Mesendoderm (in vitro differentiated cells): ENCODE results near the gene MRPL11. TPM values are rescaled to one million over a fixed set of nuclear protein-coding genes. Genes with fewer than 3 reads are reported as not detected.

Experiments
- DNase-seq: peaks from one replicate; pipeline ENCODE4 v3.0.0; 2013
- H2AK5ac ChIP-seq: 2 replicates; pipeline ENCODE4 v1.6.1; 2013; ENCODE audit warnings: low read length, inconsistent platforms
- H2BK120ac ChIP-seq: 2 replicates; pipeline ENCODE4 v1.6.1; 2013; ENCODE audit warnings: low read depth, mild to moderate bottlenecking, low read length, moderate library complexity, mixed read lengths
- H2BK15ac ChIP-seq: replicated peaks from 2 replicates; pipeline ENCODE4 v1.6.1; 2013; ENCODE audit warnings: low read depth, mild to moderate bottlenecking, moderate library complexity
- H2BK5ac ChIP-seq: 2 replicates; pipeline ENCODE4 v1.6.1; 2013; ENCODE audit warnings: low read length, inconsistent platforms
- H3K18ac ChIP-seq: 2 replicates; pipeline ENCODE4 v1.6.1; 2013; ENCODE audit warnings: mild to moderate bottlenecking, low read length, mixed read lengths
- H3K23ac ChIP-seq: one replicate; pipeline ENCODE4 v1.6.1; 2013; ENCODE audit warnings: low read length
- H3K27ac ChIP-seq: 2 replicates; pipeline ENCODE4 v1.5.1; 2013; ENCODE audit warnings: low read depth, mild to moderate bottlenecking, inconsistent platforms, low read length, moderate library complexity
- H3K27me3 ChIP-seq: 2 replicates; pipeline ENCODE4 v1.6.1; 2013; ENCODE audit warnings: low read length, control low read depth, mild to moderate bottlenecking, inconsistent platforms; ENCODE audit not compliant: insufficient read depth, poor library complexity
- H3K36me3 ChIP-seq: 2 replicates; pipeline ENCODE4 v1.6.1; 2013; ENCODE audit warnings: low read length, inconsistent platforms; ENCODE audit not compliant: control insufficient read depth, insufficient read depth
- H3K4ac ChIP-seq: one replicate; pipeline ENCODE4 v1.6.1; 2013; ENCODE audit warnings: low read depth, mild to moderate bottlenecking, low read length, moderate library complexity
- H3K4me1 ChIP-seq: 2 replicates; pipeline ENCODE4 v1.6.1; 2013; ENCODE audit warnings: low read depth, low read length, inconsistent platforms; ENCODE audit not compliant: control insufficient read depth
- H3K4me2 ChIP-seq: 2 replicates; pipeline ENCODE4 v1.6.1; 2013; ENCODE audit warnings: low read length
- H3K4me3 ChIP-seq: 2 replicates; pipeline ENCODE4 v1.5.1; 2013; ENCODE audit warnings: mild to moderate bottlenecking, low read length
- H3K56ac ChIP-seq: one replicate; pipeline ENCODE4 v1.6.1; 2013; ENCODE audit warnings: low read length
- H3K79me1 ChIP-seq: 2 replicates; pipeline ENCODE4 v1.6.1; 2013; ENCODE audit warnings: low read length, inconsistent platforms
- H3K79me2 ChIP-seq: 2 replicates; pipeline ENCODE4 v1.6.1; 2013; ENCODE audit warnings: mild to moderate bottlenecking, low read length; ENCODE audit not compliant: control insufficient read depth, insufficient read depth
- H3K9ac ChIP-seq: 2 replicates; pipeline ENCODE4 v1.6.1; 2013; ENCODE audit warnings: low read length, inconsistent platforms
- H4K5ac ChIP-seq: one replicate; pipeline ENCODE4 v1.6.1; 2013; ENCODE audit warnings: low read length
- H4K8ac ChIP-seq: one replicate; pipeline ENCODE4 v1.6.1; 2013; ENCODE audit warnings: low read depth, mild to moderate bottlenecking, control low read depth, low read length, moderate library complexity
- WGBS: extraction: QIAGEN DNeasy Blood & Tissue Kit; methylation state at CpG from one replicate; pipeline ENCODE4 v1.1.7; 2013; ENCODE audit warnings: low lambda C conversion rate, missing lambda C conversion rate; ENCODE audit not compliant: insufficient coverage; ENCODE audit errors: extremely low coverage; 5-methylcytosine and 5-hydroxymethylcytosine counted together
- polyA plus RNA-seq, 2 experiments: library from polyadenylated mRNA; stranded (reverse); fragments of 200-250 nt; gene quantifications; one replicate each; pipeline ENCODE4 v1.2.3, GENCODE V29; 2013

MRPL11 gene
- 214 TPM for polyA plus RNA-seq (2013, experiment 1 of 2)
- polyA plus RNA-seq (2013, experiment 2 of 2): 214 TPM

DNA sequence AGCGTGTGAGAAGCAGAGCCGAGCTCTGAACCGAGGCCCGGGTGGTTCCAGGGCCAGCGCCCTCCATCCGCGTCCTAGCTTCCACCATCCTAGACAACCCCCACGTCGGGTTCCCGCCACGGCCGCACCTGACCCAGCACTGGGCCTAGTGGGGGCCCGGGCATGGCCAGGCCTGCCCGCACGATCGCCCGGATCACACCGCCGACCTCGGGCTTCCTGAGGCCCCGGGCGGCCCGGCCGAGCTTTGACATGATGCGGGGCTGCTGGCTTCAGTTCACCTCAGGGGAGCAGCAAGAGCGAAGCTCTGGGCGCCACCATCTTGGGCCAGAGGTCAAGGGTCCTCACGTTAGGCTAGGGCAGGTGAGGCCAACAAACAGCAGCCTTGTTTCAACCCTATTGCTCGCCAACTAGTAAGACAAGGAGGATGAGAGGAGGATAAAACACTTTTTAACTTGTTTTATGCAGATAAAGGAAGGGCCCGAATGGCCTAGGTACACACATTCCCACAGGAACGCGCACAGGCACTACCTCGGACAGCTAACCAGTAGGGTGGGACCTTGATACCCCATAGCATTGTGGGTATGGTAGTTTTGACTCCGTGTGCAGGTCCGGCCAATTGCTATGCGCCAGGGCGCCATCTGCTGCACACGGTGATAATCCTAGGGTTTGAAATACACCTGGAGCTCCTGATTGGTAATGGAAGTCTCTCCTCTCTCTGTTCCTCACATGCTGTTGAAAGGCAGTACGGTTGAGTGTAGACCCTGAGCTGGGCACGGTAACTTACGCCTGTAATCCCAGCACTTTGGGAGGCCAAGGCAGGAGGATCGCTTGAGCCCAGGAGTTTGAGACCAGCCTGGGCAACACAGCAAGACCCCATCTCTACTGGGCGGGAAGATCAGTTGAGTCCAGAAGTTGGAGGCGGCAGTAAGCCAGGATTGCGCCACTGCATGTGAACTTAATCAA is at the start of gene MRPL11:
MRPL11 (minus strand) TSS at position 345 of the 963 bp plus-strand sequence; CDS start at position 251, 94 bp downstream.
- peak within 1 kb of the TSS; percentile 91 for H3K56ac ChIP-seq
- H3K27ac ChIP-seq: no peak within 1 kb of the TSS
- H3K4me1 ChIP-seq: no peaks in the 10 kb centered on the region
- peaks cover 4% of the 10 kb centered on the region for H3K79me1 ChIP-seq
- H3K4me2 ChIP-seq: peak within 1 kb of the TSS; percentile 47
- peaks cover 6% of the 10 kb centered on the region for H3K79me2 ChIP-seq
- peaks cover 9% of the 10 kb centered on the region for H3K36me3 ChIP-seq
- no peak within 1 kb of the TSS for H2BK120ac ChIP-seq
- no CpG with 5 or more reads among the region's 45 CpGs for WGBS
- H3K23ac ChIP-seq: no peak within 1 kb of the TSS
- H4K5ac ChIP-seq: no peak within 1 kb of the TSS
- H2BK15ac ChIP-seq: no peak within 1 kb of the TSS
- H3K4me3 ChIP-seq: peak within 1 kb of the TSS; percentile 98
- peak within 1 kb of the TSS; percentile 69 for H3K9ac ChIP-seq
- DNase-seq: peak; percentile 97
- peak within 1 kb of the TSS; percentile 5 for H2AK5ac ChIP-seq
- no peaks in the 10 kb centered on the region for H3K27me3 ChIP-seq
- H3K18ac ChIP-seq: no peak within 1 kb of the TSS
- H3K4ac ChIP-seq: peak within 1 kb of the TSS; percentile 64
- no peak within 1 kb of the TSS for H4K8ac ChIP-seq
- H2BK5ac ChIP-seq: peak within 1 kb of the TSS; percentile 21

DNA sequence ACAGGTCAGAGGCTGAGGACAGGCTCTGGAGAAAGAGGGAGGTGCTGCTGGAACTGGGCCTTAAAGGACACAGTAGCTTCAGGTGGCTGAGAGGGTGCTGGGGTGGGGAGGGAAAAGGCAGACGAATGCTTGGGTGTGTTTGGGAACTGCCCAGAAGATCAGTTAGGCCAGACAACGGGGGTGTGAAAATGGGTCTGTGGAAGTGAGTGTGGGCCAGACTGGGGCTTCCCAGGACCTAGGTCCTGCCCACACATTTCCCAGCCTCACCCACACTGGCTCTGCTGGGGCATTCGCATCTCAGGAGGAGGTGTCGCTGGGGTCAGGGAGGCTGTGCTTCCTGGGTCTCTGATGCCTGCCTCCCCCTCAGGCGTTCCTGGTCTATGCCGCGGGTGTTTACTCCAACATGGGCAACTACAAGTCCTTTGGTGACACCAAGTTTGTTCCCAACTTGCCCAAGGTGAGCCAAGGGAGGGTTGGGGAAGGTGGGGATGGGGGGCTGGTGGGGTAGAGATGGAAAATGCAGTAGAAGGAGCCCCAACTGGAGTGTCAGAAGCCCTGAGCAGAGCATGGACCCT is 46.2 kb upstream of the MRPL11 start:
- Histone ChIP-seq H3K4me2 (no peak overlapping the region), H3K27ac (no peak overlapping the region), H3K79me2 (no peaks in the 10 kb centered on the region), H3K36me3 (peaks cover 2% of the 10 kb centered on the region), H3K56ac (no peak overlapping the region), H3K79me1 (peaks cover 4% of the 10 kb centered on the region), H2BK15ac (no peak overlapping the region), H3K9ac (no peak overlapping the region), H2AK5ac (no peak overlapping the region), H4K5ac (no peak overlapping the region), H2BK5ac (no peak overlapping the region), H3K18ac (no peak overlapping the region), H3K4ac (no peak overlapping the region), H3K27me3 (no peaks in the 10 kb centered on the region), H3K4me1 (peaks cover 2% of the 10 kb centered on the region), H2BK120ac (no peak overlapping the region), H4K8ac (no peak overlapping the region), H3K23ac (no peak overlapping the region), H3K4me3 (no peak overlapping the region)
- no CpG with 5 or more reads among the region's 7 CpGs for WGBS
- DNase-seq: no peak

DNA sequence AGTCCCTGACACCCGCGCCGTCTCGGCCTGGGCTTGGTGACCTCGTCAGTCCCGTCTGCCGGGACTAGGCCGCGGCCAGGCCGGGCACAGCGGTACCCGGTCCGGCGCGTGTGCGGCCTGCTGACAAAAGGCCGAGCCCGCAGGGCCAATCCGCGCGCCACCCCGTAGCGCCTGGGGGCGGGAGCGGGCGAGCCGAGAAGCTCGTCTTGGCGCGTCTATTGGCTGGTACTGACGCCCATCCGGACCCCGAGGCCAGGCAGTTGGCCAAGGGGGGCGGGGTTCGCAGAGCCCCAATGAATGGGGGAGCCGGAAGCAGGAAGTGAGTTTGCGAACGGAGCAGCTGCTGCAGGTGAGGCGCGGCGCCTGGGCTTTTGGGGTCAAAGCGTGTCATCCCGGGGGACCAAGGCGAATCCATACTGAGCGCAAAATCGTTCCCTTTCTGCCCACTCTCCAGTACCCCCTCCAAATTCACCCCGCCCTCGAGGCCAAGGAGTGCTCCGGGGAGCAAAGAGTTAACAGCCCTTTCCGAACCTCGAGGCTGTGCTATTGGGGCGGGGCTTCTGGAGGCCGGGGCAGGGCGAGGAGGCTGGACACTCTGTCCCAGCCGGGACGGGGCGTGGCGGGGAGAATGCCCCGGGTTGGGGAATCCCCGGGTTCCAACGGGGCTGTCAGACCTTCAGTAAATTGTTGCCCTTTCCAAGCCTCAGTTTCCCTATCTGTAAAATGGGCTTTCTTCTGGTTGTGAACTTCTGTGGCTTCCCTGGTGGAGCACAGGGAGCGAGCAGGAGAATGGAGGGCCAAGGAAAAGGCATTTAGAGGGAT is 41.7 kb upstream of the MRPL11 start, which contains the start of gene DPP3:
DPP3 (plus strand) TSS at position 318 of the 822 bp plus-strand sequence. CDS start 1,767 bp downstream, outside the sequence.
- no CpG with 5 or more reads among the region's 62 CpGs for WGBS
- H2BK120ac ChIP-seq: no peak within 1 kb of the TSS
- H3K18ac ChIP-seq: peak within 1 kb of the TSS; percentile 75
- peak within 1 kb of the TSS; percentile 75 for H3K27ac ChIP-seq
- no peak within 1 kb of the TSS for H4K5ac ChIP-seq
- H4K8ac ChIP-seq: no peak within 1 kb of the TSS
- H2AK5ac ChIP-seq: no peak within 1 kb of the TSS
- peaks cover 2% of the 10 kb centered on the region for H3K4me1 ChIP-seq
- H3K56ac ChIP-seq: peak within 1 kb of the TSS; percentile 96
- no peaks in the 10 kb centered on the region for H3K36me3 ChIP-seq
- H3K27me3 ChIP-seq: no peaks in the 10 kb centered on the region
- H3K79me2 ChIP-seq: no peaks in the 10 kb centered on the region
- H2BK5ac ChIP-seq: peak within 1 kb of the TSS; percentile 74
- H3K23ac ChIP-seq: peak within 1 kb of the TSS; percentile 24
- H3K79me1 ChIP-seq: peaks cover 4% of the 10 kb centered on the region
- peak within 1 kb of the TSS; percentile 82 for H3K4me2 ChIP-seq
- peak within 1 kb of the TSS; percentile 85 for H3K4ac ChIP-seq
- peak; percentile 98 for DNase-seq
- H2BK15ac ChIP-seq: no peak within 1 kb of the TSS
- peak within 1 kb of the TSS; percentile 91 for H3K9ac ChIP-seq
- peak within 1 kb of the TSS; percentile 85 for H3K4me3 ChIP-seq

DNA sequence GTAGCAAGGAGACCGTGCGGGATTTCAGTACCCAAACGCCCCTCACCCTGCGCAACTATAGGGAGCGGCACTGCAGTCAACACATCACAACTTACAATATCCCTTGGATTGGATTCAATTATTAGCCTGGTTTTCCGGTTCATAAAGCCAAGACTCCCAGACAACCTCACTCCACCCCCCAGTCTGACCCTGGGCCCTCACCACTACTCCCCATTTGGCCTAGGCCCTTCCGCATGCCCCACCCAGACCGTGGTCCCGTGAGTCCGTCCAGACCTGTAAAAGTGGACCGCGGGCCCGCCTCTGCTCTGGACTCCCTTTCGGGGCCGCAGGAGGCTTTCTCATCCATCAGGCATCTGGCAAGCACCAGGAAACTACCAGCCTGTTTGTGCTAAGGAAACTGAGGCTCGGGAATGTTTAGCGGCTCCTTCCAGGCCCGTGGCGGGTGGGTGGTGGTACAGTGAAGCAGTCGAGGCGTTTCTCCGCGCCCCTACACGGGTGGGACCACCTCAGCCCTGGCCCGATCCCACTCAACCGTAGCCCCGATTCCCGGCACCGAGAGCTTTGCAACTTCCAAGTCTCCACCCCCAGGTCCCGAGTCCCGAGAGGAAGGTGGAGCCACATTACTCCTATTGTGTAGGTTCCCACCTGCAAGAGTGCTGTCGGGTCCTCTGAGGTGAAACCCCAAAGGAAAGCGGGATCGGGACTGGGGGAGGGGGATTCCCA is 40.9 kb upstream of the MRPL11 start:
- H4K5ac ChIP-seq: no peak overlapping the region
- peaks cover 2% of the 10 kb centered on the region for H3K4me1 ChIP-seq
- H3K27ac ChIP-seq: peak overlapping the region; percentile 75
- no peak overlapping the region for H2AK5ac ChIP-seq
- no peak for DNase-seq
- peak overlapping the region; percentile 91 for H3K9ac ChIP-seq
- H3K56ac ChIP-seq: peak overlapping the region; percentile 96
- H3K4me3 ChIP-seq: peak overlapping the region; percentile 85
- H3K4ac ChIP-seq: peak overlapping the region; percentile 85
- peaks cover 4% of the 10 kb centered on the region for H3K79me1 ChIP-seq
- H3K4me2 ChIP-seq: peak overlapping the region; percentile 65
- H2BK15ac ChIP-seq: no peak overlapping the region
- no peak overlapping the region for H2BK120ac ChIP-seq
- H3K27me3 ChIP-seq: no peaks in the 10 kb centered on the region
- no peaks in the 10 kb centered on the region for H3K79me2 ChIP-seq
- no peak overlapping the region for H4K8ac ChIP-seq
- H3K36me3 ChIP-seq: no peaks in the 10 kb centered on the region
- H3K18ac ChIP-seq: peak overlapping the region; percentile 75
- peak overlapping the region; percentile 24 for H3K23ac ChIP-seq
- H2BK5ac ChIP-seq: peak overlapping the region; percentile 74
- WGBS: no CpG with 5 or more reads among the region's 34 CpGs
